H1 (cell line): ENCODE measurements around the gene NELL1. TPM values are rescaled to one million over a fixed set of nuclear protein-coding genes. Genes with fewer than 3 reads are reported as not detected.

Experiments used
- CTCF ChIA-PET: fragments of 300-600 bp; sonication (Branson Sonifier 250); formaldehyde crosslinking; loops from one replicate; lab custom pipeline; 2021; ENCODE audit not compliant: partially characterized antibody; lab: Charles Lee
- POLR2A ChIA-PET: fragments of 300-600 bp; sonication (Branson Sonifier 250); formaldehyde crosslinking; loops from one replicate; lab custom pipeline; 2021; ENCODE audit warnings: inconsistent platforms; ENCODE audit not compliant: partially characterized antibody; lab: Charles Lee
- DNase-seq, 2 experiments: peaks; one replicate each; pipeline versions ENCODE4 v3.0.0 to v3.0.0-alpha.2; 2010 to 2022; ENCODE audit warnings: low spot score in 2 of 2, low read depth in 1 of 2, mixed read lengths in 1 of 2
- FAIRE-seq: peaks from 2 replicates; lab custom pipeline; 2011; peaks lifted over from hg19 to GRCh38; lab: Jason Lieb, UNC
- H2AFZ ChIP-seq: 2 replicates; pipeline ENCODE4 v1.8.1; 2012; ENCODE audit warnings: low read length, inconsistent platforms
- H2AK5ac ChIP-seq: 2 replicates; pipeline ENCODE4 v1.6.1; 2013; ENCODE audit warnings: low read depth, low read length
- H2BK120ac ChIP-seq: replicated peaks from 2 replicates; pipeline ENCODE3; 2013; ENCODE audit warnings: low read depth, low read length, inconsistent platforms
- H2BK12ac ChIP-seq: 2 replicates; pipeline ENCODE4 v1.6.1; 2013; ENCODE audit warnings: low read depth, low read length
- H2BK15ac ChIP-seq: 2 replicates; pipeline ENCODE4 v1.6.1; 2013; ENCODE audit warnings: low read length
- H2BK20ac ChIP-seq: 2 replicates; pipeline ENCODE4 v1.6.1; 2013; ENCODE audit warnings: low read length
- H2BK5ac ChIP-seq: 2 replicates; pipeline ENCODE4 v1.6.1; 2013; ENCODE audit warnings: low read depth, low read length
- H3K14ac ChIP-seq: 2 replicates; pipeline ENCODE4 v1.6.1; 2013; ENCODE audit warnings: inconsistent platforms; ENCODE audit not compliant: insufficient read length
- H3K18ac ChIP-seq: 2 replicates; pipeline ENCODE4 v1.6.1; 2013; ENCODE audit warnings: low read length; ENCODE audit errors: extremely low read depth
- H3K23ac ChIP-seq: 2 replicates; pipeline ENCODE4 v1.6.1; 2013; ENCODE audit warnings: inconsistent platforms; ENCODE audit not compliant: insufficient read length
- H3K23me2 ChIP-seq: 2 replicates; pipeline ENCODE4 v1.6.1; 2013; ENCODE audit warnings: low read depth, low read length
- H3K27ac ChIP-seq: 2 replicates; pipeline ENCODE4 v1.6.1; 2011; ENCODE audit warnings: low read depth, low read length, inconsistent platforms
- H3K27me3 ChIP-seq, 4 experiments: replicated peaks in 1 of 4; 1 replicate in 1 of 4; 2 replicates in 3 of 4; pipeline versions ENCODE4 v1.6.1 to v1.8.1; 2011 to 2013; ENCODE audit warnings: low read length in 3 of 4, mild to moderate bottlenecking in 3 of 4, inconsistent platforms in 2 of 4, mixed read lengths in 2 of 4, moderate library complexity in 1 of 4; ENCODE audit not compliant: control insufficient read depth in 3 of 4, insufficient read depth in 3 of 4; ENCODE audit errors: extremely low read depth in 1 of 4
- H3K36me3 ChIP-seq, 4 experiments: 2 replicates each; pipeline versions ENCODE4 v1.6.1 to v1.8.1; 2011 to 2013; ENCODE audit warnings: mild to moderate bottlenecking in 4 of 4, low read length in 3 of 4, moderate library complexity in 2 of 4, control low read depth in 1 of 4, inconsistent platforms in 1 of 4; ENCODE audit not compliant: insufficient read depth in 4 of 4, control insufficient read depth in 2 of 4
- H3K4ac ChIP-seq: replicated peaks from 2 replicates; pipeline ENCODE3; 2013; ENCODE audit warnings: low read length, low read depth, mixed read lengths, inconsistent platforms; ENCODE audit not compliant: insufficient read length
- H3K4me1 ChIP-seq, 4 experiments: replicated peaks in 1 of 4; 1 replicate in 1 of 4; 2 replicates in 3 of 4; pipeline versions ENCODE4 v1.6.1 to v1.8.1; 2011 to 2013; ENCODE audit warnings: low read length in 3 of 4, inconsistent platforms in 2 of 4, mixed read lengths in 1 of 4; ENCODE audit not compliant: insufficient read depth in 4 of 4, control insufficient read depth in 3 of 4
- H3K4me2 ChIP-seq, 2 experiments: 2 replicates each; pipeline versions ENCODE4 v1.6.1 to v1.8.1; 2011 to 2013; ENCODE audit warnings: low read depth in 2 of 2, low read length in 2 of 2, control low read depth in 1 of 2, inconsistent platforms in 1 of 2, mild to moderate bottlenecking in 1 of 2; ENCODE audit not compliant: insufficient read depth in 1 of 2
- H3K4me3 ChIP-seq, 4 experiments: fragments of 200-600, 300-600 bp in 1 of 4; sonication (generic), shearing (Covaris generic), sonication (Bioruptor Twin) in 1 of 4; 2 replicates each; pipeline versions ENCODE4 v1.5.1 to v1.8.1; 2011 to 2016; ENCODE audit warnings: low read length in 4 of 4, low read depth in 3 of 4, control low read depth in 2 of 4, inconsistent platforms in 2 of 4, mild to moderate bottlenecking in 2 of 4, mixed read lengths in 1 of 4, moderate library complexity in 1 of 4; ENCODE audit not compliant: insufficient read depth in 2 of 4; ENCODE audit errors: extremely low read depth in 1 of 4
- H3K56ac ChIP-seq: replicated peaks from 2 replicates; pipeline ENCODE3; 2013; ENCODE audit warnings: low read depth, mild to moderate bottlenecking, mixed read lengths, low read length, inconsistent platforms; ENCODE audit not compliant: insufficient read length
- H3K79me1 ChIP-seq: 2 replicates; pipeline ENCODE4 v1.6.1; 2013; ENCODE audit warnings: low read depth, low read length, control low read depth
- H3K79me2 ChIP-seq, 2 experiments: 2 replicates each; pipeline versions ENCODE4 v1.6.1 to v1.8.1; 2012 to 2013; ENCODE audit warnings: low read length in 2 of 2, mild to moderate bottlenecking in 2 of 2, inconsistent platforms in 1 of 2; ENCODE audit not compliant: insufficient read depth in 2 of 2, control insufficient read depth in 1 of 2
- H3K9ac ChIP-seq, 4 experiments: replicated peaks in 1 of 4; 1 replicate in 1 of 4; 2 replicates in 3 of 4; pipeline versions ENCODE4 v1.6.1 to v1.8.1; 2011 to 2013; ENCODE audit warnings: low read depth in 3 of 4, low read length in 3 of 4, control low read depth in 2 of 4, mild to moderate bottlenecking in 2 of 4, moderate library complexity in 2 of 4, inconsistent platforms in 1 of 4; ENCODE audit errors: extremely low read depth in 1 of 4
- H3K9me3 ChIP-seq, 2 experiments: 2 replicates each; pipeline versions ENCODE4 v1.6.1 to v1.8.1; 2012 to 2013; ENCODE audit warnings: mild to moderate bottlenecking in 2 of 2, moderate library complexity in 2 of 2, control low read depth in 1 of 2, inconsistent platforms in 1 of 2, low read depth in 1 of 2, low read length in 1 of 2, mixed read lengths in 1 of 2; ENCODE audit not compliant: insufficient read depth in 2 of 2
- H4K20me1 ChIP-seq, 2 experiments: replicated peaks in 1 of 2; 2 replicates each; pipeline versions ENCODE3 to v1.8.1; 2011 to 2013; ENCODE audit warnings: inconsistent platforms in 2 of 2, low read length in 2 of 2, mild to moderate bottlenecking in 1 of 2; ENCODE audit not compliant: insufficient read depth in 2 of 2, control insufficient read depth in 1 of 2
- H4K5ac ChIP-seq: 2 replicates; pipeline ENCODE4 v1.6.1; 2013; ENCODE audit warnings: low read length, low read depth, mixed read lengths, inconsistent platforms; ENCODE audit not compliant: insufficient read length
- H4K8ac ChIP-seq: 2 replicates; pipeline ENCODE4 v1.8.0; 2013; ENCODE audit warnings: mild to moderate bottlenecking, moderate library complexity, low read length, inconsistent platforms; ENCODE audit not compliant: insufficient read depth; ENCODE audit errors: extremely low read depth
- H4K91ac ChIP-seq: replicated peaks from 2 replicates; pipeline ENCODE3; 2013; ENCODE audit warnings: low read length, mixed read lengths, inconsistent platforms; ENCODE audit not compliant: insufficient read length
- PHF8 ChIP-seq: fragments of 200-600 bp; sonication (generic); conservative IDR thresholded peaks from 2 replicates; pipeline ENCODE4 v1.7.1; 2012; ENCODE audit warnings: low read depth, mild to moderate bottlenecking, inconsistent platforms, low read length, moderate library complexity
- WGBS, 2 experiments: shearing (Covaris generic) in 1 of 2; methylation state at CpG; one replicate each; pipeline versions ENCODE4 v1.1.6 to v1.1.7; 2013 to 2015; ENCODE audit warnings: low lambda C conversion rate in 2 of 2, mixed read lengths in 2 of 2, inconsistent platforms in 1 of 2, low coverage in 1 of 2, missing lambda C conversion rate in 1 of 2; ENCODE audit not compliant: insufficient replicate concordance in 2 of 2, insufficient coverage in 1 of 2, insufficient read length in 1 of 2; ENCODE audit errors: extremely low coverage in 1 of 2, missing lambda C conversion rate in 1 of 2; 5-methylcytosine and 5-hydroxymethylcytosine counted together
- polyA plus RNA-seq, 7 experiments: library from polyadenylated mRNA; depleted of rRNA in 3 of 7; stranded (reverse) in 5 of 7; unstranded in 2 of 7; fragments of >200 nt in 5 of 7; fragments of 200-250 nt in 2 of 7; gene quantifications; 1 replicate in 5 of 7; 2 replicates in 1 of 7; 4 replicates in 1 of 7; pipeline versions ENCODE4 v1.2.1 to v1.2.3, GENCODE V29; 2011 to 2013; ENCODE audit warnings: missing spikeins in 2 of 7, mixed read lengths in 2 of 7
- total RNA-seq: library from RNA; stranded (reverse); fragmentation: NEBNext Ultra II Directional; extraction: Animal tissue kit (Norgen Biotek cat#: 25700); gene quantifications from 2 replicates; pipeline ENCODE4 v1.2.1, GENCODE V29; 2021
- TF ChIP-seq, protein P1 (sequence below): IDR thresholded peaks from 2 replicates; pipeline ENCODE4 v1.6.1; 2011; ENCODE audit warnings: low read depth, mild to moderate bottlenecking, low read length; ENCODE audit not compliant: insufficient read depth

Gene NELL1
- total and polyA plus RNA-seq, 2 of the 8 experiments (the other 6 are each of a cell fraction or from before 2014, with no cell fraction given) = 0.21 TPM; not detected in 1

DNA sequence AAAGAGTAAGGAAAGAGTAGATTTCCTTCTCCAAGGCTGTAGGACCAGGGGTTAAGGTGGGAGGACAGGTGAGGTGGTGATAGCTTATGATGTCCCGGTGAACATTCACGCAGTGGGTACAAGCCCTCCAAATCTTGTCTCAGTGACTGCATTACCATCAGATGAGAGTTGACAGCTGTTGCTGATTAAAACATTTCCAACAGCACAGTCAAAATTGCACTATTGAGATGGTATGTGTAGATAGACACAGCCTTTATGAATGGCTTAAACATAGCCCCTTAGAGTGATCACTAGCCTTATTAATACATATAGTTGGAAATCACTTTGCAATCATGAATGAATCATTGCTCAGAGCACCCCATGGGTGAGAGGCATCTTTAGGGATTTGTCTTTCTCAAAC, 7.3 kb downstream of the NELL1 start:
- no peak overlapping the region for H3K4me2 ChIP-seq
- no peak overlapping the region for H2BK20ac ChIP-seq
- WGBS, 2 experiments = 85% methylated on average over 2 of the region's 2 CpGs; no CpG with 5 or more reads in 1 of the 2 experiments
- no peak overlapping the region for H3K56ac ChIP-seq
- ChIA-PET POLR2A (no interaction called here), CTCF (interaction anchor here (0.6 to 1.2 kb wide), 4 partner anchors 9 to 839 kb away, joined by 3 to 4 read pairs (median 3); no protein-coding TSS in a partner anchor)
- H2AFZ ChIP-seq = no peak overlapping the region
- FAIRE-seq (no peak), DNase-seq (no peak)
- no peak overlapping the region for H2BK120ac ChIP-seq
- H3K14ac ChIP-seq = no peak overlapping the region
- no peak overlapping the region for H2AK5ac ChIP-seq
- H3K4ac ChIP-seq = no peak overlapping the region
- H4K20me1 ChIP-seq = peaks cover 0 to 3% of the 10 kb centered on the region in 2 experiments
- TF ChIP-seq, protein P1, sequence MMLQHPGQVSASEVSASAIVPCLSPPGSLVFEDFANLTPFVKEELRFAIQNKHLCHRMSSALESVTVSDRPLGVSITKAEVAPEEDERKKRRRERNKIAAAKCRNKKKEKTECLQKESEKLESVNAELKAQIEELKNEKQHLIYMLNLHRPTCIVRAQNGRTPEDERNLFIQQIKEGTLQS = no peak
- no peak for TF ChIP-seq PHF8
- H3K9me3 ChIP-seq = no peaks in the 10 kb centered on the region
- H3K36me3 ChIP-seq = no peaks in the 10 kb centered on the region
- no peak overlapping the region for H3K27ac ChIP-seq
- peaks cover 1% of the 10 kb centered on the region; the same call in 1 of the 2 replicates for H3K23me2 ChIP-seq
- H3K9ac ChIP-seq = no peak overlapping the region
- H4K5ac ChIP-seq = no peak overlapping the region
- no peaks in the 10 kb centered on the region for H3K79me2 ChIP-seq
- no peak overlapping the region for H4K8ac ChIP-seq
- H3K4me1 ChIP-seq = peaks cover 0 to 7% (median 2%) of the 10 kb centered on the region in 4 experiments; a peak in 3 of 7 replicates
- H2BK15ac ChIP-seq = no peak overlapping the region
- H3K18ac ChIP-seq = no peak overlapping the region
- H2BK5ac ChIP-seq = no peak overlapping the region
- H4K91ac ChIP-seq = no peak overlapping the region
- no peaks in the 10 kb centered on the region for H3K79me1 ChIP-seq
- H3K23ac ChIP-seq = no peak overlapping the region
- H3K27me3 ChIP-seq = peaks cover 4 to 10% (median 10%) of the 10 kb centered on the region in 4 experiments
- no peak overlapping the region for H3K4me3 ChIP-seq
- no peak overlapping the region for H2BK12ac ChIP-seq
